HG02885 (cell line): ENCODE results near the gene ME3.

ENCODE experiments used
- ATAC-seq: cut with Tn5 transposase; IDR thresholded peaks from one replicate; pipeline ENCODE4 v1.9.1; 2021; ENCODE audit warnings: mild to moderate bottlenecking; ENCODE audit not compliant: unreplicated experiment, poor library complexity

Gene ME3

GRCh38 chr11:86693518-86693917 is 21.1 kb upstream of the ME3 start:
- no peak for ATAC-seq

DNA sequence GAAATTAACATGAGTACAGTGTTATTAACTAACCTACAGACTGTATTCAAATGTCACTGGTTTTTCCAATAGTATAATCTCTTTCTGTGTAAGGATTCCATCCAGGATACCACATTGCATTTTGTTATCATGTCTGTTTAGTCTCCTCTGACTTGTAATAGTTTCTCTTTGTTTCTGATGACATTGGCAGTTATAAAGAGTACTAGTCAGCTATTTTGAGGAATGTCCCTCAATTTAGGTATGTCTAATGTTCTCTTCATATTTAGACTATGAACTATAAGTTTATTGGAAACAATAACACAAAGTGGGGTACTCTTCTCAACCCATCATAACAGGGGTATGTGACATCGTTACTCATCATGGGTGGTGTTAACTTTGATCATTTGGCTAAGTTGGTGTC is 20.3 kb upstream of the ME3 start:
- ATAC-seq: no peak

DNA sequence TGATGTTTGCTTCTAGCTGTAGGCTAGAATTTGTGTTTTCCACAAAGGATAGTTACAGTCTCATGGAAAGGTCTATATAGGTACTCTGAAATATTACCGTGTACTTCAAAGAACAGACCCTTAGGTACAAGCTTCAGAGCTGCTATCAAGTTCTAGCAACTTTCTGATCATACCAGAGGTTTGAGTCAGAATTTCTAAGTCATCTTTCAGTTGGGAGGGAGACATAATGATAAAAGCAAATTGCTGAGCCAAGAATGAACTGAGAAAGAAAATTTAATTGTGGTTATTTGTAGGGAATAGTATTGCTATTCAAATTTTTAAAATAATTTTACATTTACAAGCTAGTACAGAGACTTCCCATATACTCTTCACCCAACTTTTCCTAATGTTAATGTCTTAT is 19.9 kb upstream of the ME3 start:
- ATAC-seq: no peak

- ATAC-seq: peak; percentile 90
These were observed 16.2 kb upstream of the ME3 start for GRCh38 chr11:86688398-86689179.

DNA sequence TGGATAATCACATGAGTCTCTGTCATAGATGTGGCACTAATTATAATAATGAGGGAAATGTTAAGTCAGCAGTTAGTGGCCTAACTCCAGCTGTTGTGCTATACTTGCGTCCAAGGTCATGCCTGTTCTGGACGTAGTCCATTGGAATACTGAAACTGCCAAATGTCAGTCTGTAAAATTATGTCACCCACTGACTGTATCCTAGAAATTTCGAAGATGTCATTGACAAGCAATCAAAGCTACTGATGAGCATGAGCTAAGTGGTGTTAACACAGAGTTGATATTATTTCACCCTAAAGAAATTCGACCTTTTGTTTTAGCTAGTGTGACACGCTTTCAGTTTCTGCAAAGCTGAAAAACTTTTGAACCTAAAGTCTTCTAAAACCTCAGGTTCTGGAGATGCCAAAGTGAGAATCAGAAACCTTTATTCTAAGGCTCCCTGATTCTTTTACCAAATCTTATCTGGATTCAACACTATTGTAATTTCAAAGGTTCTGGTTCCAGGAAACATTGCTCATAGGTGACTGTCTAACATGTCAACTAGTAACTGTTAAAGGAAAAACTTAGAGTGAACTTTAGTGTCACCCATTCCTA is 14.9 kb upstream of the ME3 start:
- ATAC-seq: no peak

GRCh38 chr11:86686531-86686930 is 14.1 kb upstream of the ME3 start:
- no peak for ATAC-seq

- no peak for ATAC-seq
These were observed 9.0 kb upstream of the ME3 start for GRCh38 chr11:86681483-86681756.

- ATAC-seq: no peak
These were observed 8.5 kb upstream of the ME3 start for GRCh38 chr11:86680716-86681482.

- no peak for ATAC-seq
These were observed 6.4 kb upstream of the ME3 start for GRCh38 chr11:86678823-86679222.

DNA sequence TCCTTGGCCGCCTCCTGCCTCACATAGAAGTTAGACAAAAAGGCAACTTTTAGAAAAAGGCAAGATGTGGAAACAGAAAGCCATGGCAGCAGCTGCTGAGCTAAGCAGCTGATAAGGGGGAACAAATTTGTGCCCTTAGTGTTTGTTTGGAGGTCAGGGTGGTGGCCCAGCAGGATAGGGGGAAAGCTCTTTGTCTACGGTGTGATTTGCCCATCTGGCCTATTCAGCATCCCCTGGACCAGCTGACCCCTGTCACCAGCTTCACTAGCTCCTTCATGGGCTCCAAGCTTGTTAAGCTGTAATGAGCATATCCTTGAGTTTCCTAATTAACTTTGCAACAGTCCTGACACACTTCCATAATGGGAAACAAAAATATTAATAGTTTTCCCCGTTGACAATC is 5.9 kb upstream of the ME3 start:
- ATAC-seq: no peak

- ATAC-seq: peak; percentile 33
These were observed 4.2 kb upstream of the ME3 start for GRCh38 chr11:86676533-86677154.

- no peak for ATAC-seq
These were observed 3.6 kb upstream of the ME3 start for GRCh38 chr11:86676010-86676409.

- ATAC-seq: no peak
These were observed 2.6 kb upstream of the ME3 start for GRCh38 chr11:86675017-86675416.

DNA sequence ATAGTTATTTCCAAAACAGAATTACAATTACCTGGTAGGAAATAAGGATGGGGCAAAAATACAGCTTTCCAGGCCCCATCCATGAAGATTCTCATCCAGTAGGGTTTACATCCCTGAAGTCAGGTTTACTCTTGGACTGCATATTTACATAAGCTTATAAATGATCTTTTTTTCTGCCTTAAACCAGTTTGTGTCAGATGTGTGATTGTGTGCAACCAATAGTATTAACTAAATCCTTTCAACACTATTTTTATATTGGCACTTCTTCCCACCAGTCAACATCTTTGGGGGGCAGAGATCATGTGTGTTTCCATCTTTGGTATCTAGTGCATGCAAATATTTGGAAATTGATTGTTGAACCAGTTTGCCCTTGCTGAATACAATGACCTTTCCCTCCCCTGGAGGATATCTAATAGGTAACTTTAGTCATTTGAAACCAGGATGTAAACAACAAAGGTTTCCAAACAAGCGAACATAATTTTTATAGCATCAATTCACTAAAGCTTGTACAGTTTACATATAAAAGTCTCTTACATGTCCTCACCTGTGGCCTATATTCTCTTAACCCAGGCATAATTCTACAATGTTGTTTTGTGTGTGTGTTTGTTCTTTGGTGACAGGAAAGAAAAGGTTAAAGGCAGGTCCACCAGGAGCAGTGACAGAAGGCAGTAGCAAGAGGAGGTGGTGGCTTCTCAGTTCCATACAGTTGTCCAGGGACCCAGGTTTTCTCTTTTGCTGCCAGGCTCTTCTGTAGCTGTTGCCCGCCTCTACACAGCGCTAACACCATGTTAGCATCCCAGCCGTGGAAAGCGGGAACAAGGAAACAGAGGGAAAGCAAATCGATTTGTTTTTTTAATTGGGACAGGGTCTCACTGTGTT is 1.7 kb upstream of the ME3 start:
- no peak for ATAC-seq

DNA sequence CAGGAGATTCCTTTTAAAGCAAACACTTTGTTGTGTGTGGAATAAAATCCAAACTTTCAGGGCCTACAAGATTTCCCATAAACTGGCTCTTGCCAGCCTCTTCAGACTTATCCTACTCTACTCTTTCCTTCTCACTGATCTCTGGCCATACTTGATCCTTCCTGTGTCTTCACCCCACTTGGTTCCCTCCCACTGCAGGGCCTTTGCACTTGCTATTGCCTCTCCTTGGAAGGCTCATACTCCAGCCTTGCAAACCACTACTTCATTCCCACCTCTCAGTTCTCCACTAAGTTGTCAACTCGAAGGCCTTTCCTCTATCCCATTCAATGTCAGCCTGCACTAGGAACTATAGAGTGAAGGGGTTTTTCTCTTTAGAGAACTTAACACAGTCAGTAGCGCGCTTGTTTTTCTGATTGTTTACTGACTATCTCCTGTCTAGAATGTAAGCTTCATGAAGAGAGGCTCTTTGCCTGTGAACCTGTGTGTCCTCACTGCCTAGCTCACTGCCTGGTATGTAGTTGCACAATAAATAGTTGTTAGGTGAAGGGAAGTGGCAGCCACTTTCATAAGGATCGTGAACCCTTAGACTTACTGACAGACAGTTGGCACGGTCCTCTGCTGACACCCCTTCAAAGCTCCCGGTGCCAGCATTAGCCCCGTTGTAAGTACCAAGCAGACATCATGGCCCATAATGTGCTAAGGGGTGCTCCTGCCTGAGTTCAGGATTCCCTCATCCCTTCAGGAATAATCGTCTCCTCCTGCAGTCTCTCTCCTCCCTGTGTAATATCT is 833 bp upstream of the ME3 start:
- ATAC-seq: no peak

- no peak for ATAC-seq
These were observed 847 bp downstream of the ME3 start for GRCh38 chr11:86671531-86672006.

DNA sequence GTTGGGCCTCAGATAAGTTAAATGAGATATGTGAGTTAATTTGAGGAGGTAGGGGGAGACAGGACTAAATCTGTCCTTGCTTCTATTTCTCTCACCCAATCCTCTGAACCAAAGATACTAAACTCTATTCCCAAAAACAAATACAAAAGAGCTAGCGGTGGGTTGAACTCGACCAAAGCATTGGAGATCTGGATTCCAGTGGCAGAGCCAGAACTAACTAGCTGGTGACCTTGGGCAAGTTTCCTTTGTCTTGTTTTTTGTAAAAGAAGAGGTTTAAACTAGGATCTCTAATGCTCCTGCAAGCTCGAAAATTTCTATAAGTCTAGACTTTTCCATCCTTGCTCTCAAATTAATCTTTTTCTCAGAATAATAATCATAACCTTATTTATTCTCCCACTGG is 1.5 kb downstream of the ME3 start:
- no peak for ATAC-seq

DNA sequence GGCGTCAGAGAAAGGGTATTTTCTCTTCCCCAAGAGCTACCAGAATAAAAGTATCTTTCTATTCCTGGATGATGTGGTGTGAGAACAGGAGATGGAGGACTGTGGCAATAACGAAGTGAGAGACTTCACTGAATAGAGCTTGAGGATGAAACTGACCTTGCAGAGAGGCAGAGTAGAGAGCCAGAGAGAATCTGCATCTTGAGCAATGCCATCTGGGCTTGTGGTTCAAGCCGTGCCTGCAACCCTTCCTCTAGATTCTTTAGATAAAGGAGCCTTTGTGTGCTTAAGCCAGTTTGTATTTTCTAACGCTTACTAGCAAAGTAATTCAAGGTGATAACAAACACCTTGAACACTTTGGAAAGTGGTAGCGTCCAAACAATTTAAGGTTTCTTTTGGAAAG is 2.2 kb downstream of the ME3 start:
- no peak for ATAC-seq

DNA sequence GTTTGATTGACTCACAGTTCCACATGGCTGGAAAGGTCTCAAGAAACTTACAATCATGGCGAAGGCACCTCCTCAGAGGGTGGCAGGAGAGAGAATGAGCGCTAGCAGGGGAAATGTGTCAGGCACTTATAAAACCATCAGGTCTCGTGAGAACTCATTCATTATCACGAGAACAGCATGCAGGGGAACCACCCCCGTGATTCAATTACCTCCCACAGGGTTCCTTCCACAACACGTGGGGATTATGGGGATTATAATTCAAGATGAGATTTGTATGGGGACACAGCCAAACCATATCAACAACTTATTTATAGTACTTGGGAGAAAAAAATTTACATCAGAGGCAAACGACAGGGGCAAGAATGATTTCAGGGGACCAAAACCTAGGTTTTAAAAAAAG is 3.0 kb downstream of the ME3 start:
- no peak for ATAC-seq
